HEK293T (cell line): Measurements from ENCODE around the gene PTGR2.
"Not testable (repeated sequence)": the region's sequence is repeated elsewhere in the genome, so short reads cannot be mapped to it uniquely, and the experiment has no call there.

Experiments
- CTCF ChIA-PET: fragments of 350-600 bp; formaldehyde crosslinking; extraction: SDS; loops from one replicate; lab custom pipeline; 2021; ENCODE audit warnings: antibody characterized with exemption, inconsistent platforms; lab: Yijun Ruan, JAX
- POLR2A ChIA-PET: fragments of 350-600 bp; formaldehyde crosslinking; extraction: SDS; loops from one replicate; lab custom pipeline; 2020; ENCODE audit warnings: antibody characterized with exemption, inconsistent platforms; lab: Yijun Ruan, JAX
- DNase-seq: peaks from one replicate; pipeline ENCODE4 v3.0.0; 2012; ENCODE audit warnings: mixed read lengths; ENCODE audit errors: extremely low spot score
- ARNT ChIP-seq: fragments of 450-650 bp; IDR thresholded peaks from 2 replicates; pipeline ENCODE4 v1.6.1; 2017; ENCODE audit warnings: mild to moderate bottlenecking
- BHLHE40 ChIP-seq: fragments of 450-650 bp; IDR thresholded peaks from 2 replicates; pipeline ENCODE4 v1.6.1; 2016; ENCODE audit warnings: mild to moderate bottlenecking, moderate library complexity, borderline replicate concordance
- CTBP1 ChIP-seq: fragments of 450-650 bp; IDR thresholded peaks from 2 replicates; pipeline ENCODE4 v1.6.1; 2016; ENCODE audit warnings: borderline replicate concordance
- ELF4 ChIP-seq: fragments of 450-650 bp; IDR thresholded peaks from 2 replicates; pipeline ENCODE4 v1.6.1; 2017; ENCODE audit warnings: antibody characterized with exemption
- FOXA1 ChIP-seq: fragments of 450-650 bp; IDR thresholded peaks from 2 replicates; pipeline ENCODE4 v1.6.1; 2016; ENCODE audit warnings: mild to moderate bottlenecking
- FOXK2 ChIP-seq: fragments of 450-650 bp; IDR thresholded peaks from 2 replicates; pipeline ENCODE4 v1.6.1; 2016; ENCODE audit warnings: mild to moderate bottlenecking
- FOXM1 ChIP-seq: fragments of 450-650 bp; IDR thresholded peaks from 2 replicates; pipeline ENCODE4 v1.6.1; 2017; ENCODE audit warnings: mild to moderate bottlenecking, borderline replicate concordance
- HDGF ChIP-seq: fragments of 450-650 bp; IDR thresholded peaks from 2 replicates; pipeline ENCODE4 v1.6.1; 2017; ENCODE audit warnings: antibody characterized with exemption, borderline replicate concordance
- L3MBTL2 ChIP-seq: fragments of 450-650 bp; conservative IDR thresholded peaks from 2 replicates; pipeline ENCODE4 v1.6.1; 2016; ENCODE audit warnings: mild to moderate bottlenecking
- LEF1 ChIP-seq: fragments of 450-650 bp; IDR thresholded peaks from 2 replicates; pipeline ENCODE4 v1.6.1; 2017; ENCODE audit warnings: mild to moderate bottlenecking, borderline replicate concordance
- NFRKB ChIP-seq: fragments of 450-650 bp; IDR thresholded peaks from 2 replicates; pipeline ENCODE4 v1.6.1; 2016; ENCODE audit warnings: mild to moderate bottlenecking, moderate library complexity
- PKNOX1 ChIP-seq: fragments of 450-650 bp; IDR thresholded peaks from 2 replicates; pipeline ENCODE4 v1.6.1; 2016
- SP1 ChIP-seq: fragments of 450-650 bp; IDR thresholded peaks from 2 replicates; pipeline ENCODE4 v1.6.1; 2017
- SUZ12 ChIP-seq: fragments of 450-650 bp; IDR thresholded peaks from 2 replicates; pipeline ENCODE4 v1.6.1; 2016; ENCODE audit warnings: mild to moderate bottlenecking
- TARDBP ChIP-seq: fragments of 450-650 bp; IDR thresholded peaks from 2 replicates; pipeline ENCODE4 v1.6.1; 2016
- ZNF384 ChIP-seq: fragments of 450-650 bp; IDR thresholded peaks from 2 replicates; pipeline ENCODE4 v1.6.1; 2016

Gene PTGR2

GRCh38 chr14:73863209-73863608 is 11.6 kb downstream of the PTGR2 start:
- ChIA-PET CTCF (no interaction called here), POLR2A (no interaction called here)
- DNase-seq, result no peak
- TF ChIP-seq LEF1 (no peak), ARNT (no peak), ZNF384 (no peak), SP1 (no peak), CTBP1 (no peak), ELF4 (no peak), TARDBP (no peak), FOXA1 (no peak), FOXK2 (no peak), NFRKB (no peak), PKNOX1 (no peak), HDGF (no peak), FOXM1 (no peak), BHLHE40 (no peak), SUZ12 (no peak), L3MBTL2 (no peak)

GRCh38 chr14:73865534-73866113 is 14.0 kb downstream of the PTGR2 start:
- CTCF ChIA-PET, result no interaction called here
- TF ChIP-seq HDGF (no peak), ARNT (no peak), PKNOX1 (no peak), TARDBP (no peak), ZNF384 (no peak), L3MBTL2 (no peak), SUZ12 (no peak), FOXA1 (no peak), FOXK2 (no peak), ELF4 (no peak), BHLHE40 (no peak), NFRKB (no peak), SP1 (no peak), FOXM1 (no peak), LEF1 (no peak), CTBP1 (no peak)
- no peak for DNase-seq
- POLR2A ChIA-PET, result interaction anchor here (1.4 kb wide), 1 partner anchor 14 kb away, joined by 3 read pairs; the partner anchor contains the start of gene PTGR2

- ChIA-PET POLR2A (interaction anchor here (1.1 kb wide), 1 partner anchor 18 kb away, joined by 4 read pairs; the partner anchor contains the start of gene PTGR2), CTCF (interaction anchor here (0.6 kb wide), 1 partner anchor 159 kb away, joined by 3 read pairs; no protein-coding TSS in a partner anchor)
- DNase-seq, result not testable (repeated sequence)
Measured at GRCh38 chr14:73869754-73870153, 18.1 kb downstream of the PTGR2 start.

GRCh38 chr14:73870525-73871235 is 19.0 kb downstream of the PTGR2 start:
- ChIA-PET POLR2A (interaction anchor here (1.1 to 1.3 kb wide), 2 partner anchors 17 to 19 kb away, joined by 4 to 5 read pairs; partner anchors contain the start of gene PTGR2), CTCF (interaction anchor here (0.6 kb wide), 1 partner anchor 160 kb away, joined by 3 read pairs; no protein-coding TSS in a partner anchor)
- TF ChIP-seq ELF4 (no peak), L3MBTL2 (no peak), CTBP1 (no peak), SUZ12 (no peak), SP1 (no peak), ZNF384 (no peak), PKNOX1 (no peak), HDGF (no peak)
- DNase-seq, result no peak

GRCh38 chr14:73873660-73874059 is 22.0 kb downstream of the PTGR2 start:
- POLR2A ChIA-PET, result no interaction called here
- no peak for TF ChIP-seq FOXM1
- no peak for TF ChIP-seq FOXA1
- no peak for TF ChIP-seq TARDBP
- no peak for TF ChIP-seq CTBP1
- no peak for TF ChIP-seq FOXK2
- TF ChIP-seq ARNT, result no peak
- TF ChIP-seq NFRKB, result no peak
- no peak for TF ChIP-seq SUZ12
- TF ChIP-seq PKNOX1, result no peak
- TF ChIP-seq ELF4, result no peak
- TF ChIP-seq L3MBTL2, result no peak
- TF ChIP-seq SP1, result no peak
- TF ChIP-seq LEF1, result no peak
- no peak for TF ChIP-seq ZNF384
- TF ChIP-seq BHLHE40, result no peak
- CTCF ChIA-PET, result no interaction called here
- DNase-seq, result no peak
